ENCODE results near the gene FOXC1. TPM values are rescaled to one million over a fixed set of nuclear protein-coding genes. Genes with fewer than 3 reads are reported as not detected.

FOXC1 gene
- total and polyA plus RNA-seq, 9 of the 15 experiments (the other 6 are each of a cell fraction or from before 2014, with no cell fraction given): not detected

GRCh38 chr6:1584996-1585668 is 24.6 kb upstream of the FOXC1 start:
- Histone ChIP-seq H3K9ac (ENCODE audit: insufficient read depth in 1 of 2, low read depth in 2 of 2, low read length in 2 of 2) (no peak overlapping the region), H3K4me2 (ENCODE audit: insufficient read depth, low read length) (no peak overlapping the region), H3K36me3 (ENCODE audit: control insufficient read depth, insufficient read depth, low read length) (no peaks in the 10 kb centered on the region), H3K9me3 (replicated peaks; ENCODE audit: control insufficient read depth, insufficient read depth, low read depth, low read length) (no peaks in the 10 kb centered on the region), H3K4me1 (replicated peaks in 1 of 2; ENCODE audit: control insufficient read depth in 2 of 2, insufficient read depth in 2 of 2, low read length in 2 of 2) (no peaks in the 10 kb centered on the region), H3K9me1 (ENCODE audit: control insufficient read depth, insufficient read depth, low read length) (no peaks in the 10 kb centered on the region), H3K27ac (ENCODE audit: extremely low read depth, low read depth, low read length) (no peak overlapping the region), H2AFZ (ENCODE audit: low read depth, low read length) (no peak overlapping the region), H3K27me3 (ENCODE audit: control insufficient read depth in 2 of 2, insufficient read depth in 2 of 2, low read length in 2 of 2) (peaks cover 42 to 72% of the 10 kb centered on the region in 2 experiments), H3K79me2 (ENCODE audit: control insufficient read depth, insufficient read depth, low read length) (no peaks in the 10 kb centered on the region), H4K20me1 (replicated peaks; ENCODE audit: control insufficient read depth, insufficient read depth, low read length) (no peaks in the 10 kb centered on the region), H3K4me3 (no peak overlapping the region)
- intact Hi-C loops (cut with micrococcal nuclease): no loop called here
- POLR2A ChIA-PET: interaction anchor here (1.0 kb wide), 1 partner anchor 8 kb away, joined by 3 read pairs; no protein-coding TSS in a partner anchor
- DNase-seq (ENCODE audit: extremely low read depth in 1 of 4, low spot score in 3 of 4) (peak in 1 of 4 experiments; percentile 2), FAIRE-seq (no peak), ATAC-seq (no peak)
- under 1% methylated on average over 14 of the region's 14 CpGs for WGBS (ENCODE audit: insufficient coverage, low coverage, missing lambda C conversion rate)
- CTCF ChIA-PET (ENCODE audit: low intra/inter-chr PET ratio): no interaction called here
- BruUV-seq (replicated peaks): no TSS peak
- TF ChIP-seq, protein P1, sequence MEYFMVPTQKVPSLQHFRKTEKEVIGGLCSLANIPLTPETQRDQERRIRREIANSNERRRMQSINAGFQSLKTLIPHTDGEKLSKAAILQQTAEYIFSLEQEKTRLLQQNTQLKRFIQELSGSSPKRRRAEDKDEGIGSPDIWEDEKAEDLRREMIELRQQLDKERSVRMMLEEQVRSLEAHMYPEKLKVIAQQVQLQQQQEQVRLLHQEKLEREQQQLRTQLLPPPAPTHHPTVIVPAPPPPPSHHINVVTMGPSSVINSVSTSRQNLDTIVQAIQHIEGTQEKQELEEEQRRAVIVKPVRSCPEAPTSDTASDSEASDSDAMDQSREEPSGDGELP (CRISPR knock-in tag; IDR thresholded peaks at IDR 0.05; ENCODE audit: borderline replicate concordance): no peak
- TF ChIP-seq ZNF133 (CRISPR knock-in tag; IDR thresholded peaks at IDR 0.05) (no peak), OTX1 (CRISPR knock-in tag; IDR thresholded peaks at IDR 0.05) (no peak)
- in situ Hi-C loops (cut with MboI): no loop called here

GRCh38 chr6:1585669-1586049 is 24.1 kb upstream of the FOXC1 start:
- BruUV-seq (replicated peaks): no TSS peak
- no peak overlapping the region for H2AFZ ChIP-seq (ENCODE audit: low read depth, low read length)
- H3K4me1 ChIP-seq (replicated peaks in 1 of 2; ENCODE audit: control insufficient read depth in 2 of 2, insufficient read depth in 2 of 2, low read length in 2 of 2): no peaks in the 10 kb centered on the region
- FAIRE-seq: no peak
- no peak for DNase-seq (ENCODE audit: extremely low read depth in 1 of 4, low spot score in 3 of 4)
- ATAC-seq: no peak
- no peak overlapping the region for H3K9ac ChIP-seq (ENCODE audit: insufficient read depth in 1 of 2, low read depth in 2 of 2, low read length in 2 of 2)
- intact Hi-C loops (cut with micrococcal nuclease) (no loop called here), in situ Hi-C loops (cut with MboI) (no loop called here)
- ChIA-PET CTCF (ENCODE audit: low intra/inter-chr PET ratio) (no interaction called here), POLR2A (interaction anchor here (0.5 to 1.0 kb wide), 2 partner anchors 9 to 178 kb away, joined by 3 read pairs; no protein-coding TSS in a partner anchor)
- no peaks in the 10 kb centered on the region for H3K9me3 ChIP-seq (replicated peaks; ENCODE audit: control insufficient read depth, insufficient read depth, low read depth, low read length)
- H4K20me1 ChIP-seq (replicated peaks; ENCODE audit: control insufficient read depth, insufficient read depth, low read length): no peaks in the 10 kb centered on the region
- no peak overlapping the region for H3K4me3 ChIP-seq
- no peaks in the 10 kb centered on the region for H3K79me2 ChIP-seq (ENCODE audit: control insufficient read depth, insufficient read depth, low read length)
- no peak overlapping the region for H3K27ac ChIP-seq (ENCODE audit: extremely low read depth, low read depth, low read length)
- peaks cover 42 to 70% of the 10 kb centered on the region in 2 experiments for H3K27me3 ChIP-seq (ENCODE audit: control insufficient read depth in 2 of 2, insufficient read depth in 2 of 2, low read length in 2 of 2)
- 0% methylated on average over 12 of the region's 12 CpGs for WGBS (ENCODE audit: insufficient coverage, low coverage, missing lambda C conversion rate)
- no peaks in the 10 kb centered on the region for H3K9me1 ChIP-seq (ENCODE audit: control insufficient read depth, insufficient read depth, low read length)
- no peak overlapping the region for H3K4me2 ChIP-seq (ENCODE audit: insufficient read depth, low read length)
- H3K36me3 ChIP-seq (ENCODE audit: control insufficient read depth, insufficient read depth, low read length): no peaks in the 10 kb centered on the region
- TF ChIP-seq AFF4 (CRISPR knock-in tag; IDR thresholded peaks at IDR 0.05) (no peak), ZNF311 (CRISPR knock-in tag; IDR thresholded peaks at IDR 0.05) (no peak), SMARCB1 (IDR thresholded peaks at IDR 0.05; ENCODE audit: insufficient read length, low read depth) (no peak), CAMTA2 (CRISPR knock-in tag; conservative IDR thresholded peaks at IDR 0.05) (no peak), NFRKB (IDR thresholded peaks at IDR 0.05; ENCODE audit: low read depth) (no peak), ESRRB (CRISPR knock-in tag; IDR thresholded peaks at IDR 0.05; ENCODE audit: borderline replicate concordance) (no peak), CREBBP (IDR thresholded peaks at IDR 0.05; ENCODE audit: low read depth, low read length) (no peak)

Measured in K562 (cell line).